GM18498 (cell line): ENCODE measurements around the gene FAIM2.
"Not testable (repeated sequence)": the region's sequence is repeated elsewhere in the genome, so short reads cannot be mapped to it uniquely, and the experiment has no call there.

Experiments used
- ATAC-seq: cut with Tn5 transposase; IDR thresholded peaks from one replicate; pipeline ENCODE4 v1.9.1; 2021; ENCODE audit warnings: mild to moderate bottlenecking, moderate library complexity; ENCODE audit not compliant: unreplicated experiment

The FAIM2 gene

GRCh38 chr12:49882248-49882850 lies 21.4 kb downstream of the FAIM2 start:
- no peak for ATAC-seq

GRCh38 chr12:49881415-49882247 lies 22.1 kb downstream of the FAIM2 start:
- no peak for ATAC-seq

- no peak for ATAC-seq
Measured at GRCh38 chr12:49880756-49881414, 22.8 kb downstream of the FAIM2 start.

GRCh38 chr12:49879065-49879464 lies 24.6 kb downstream of the FAIM2 start:
- ATAC-seq: not testable (repeated sequence)

GRCh38 chr12:49878021-49878420 lies 25.7 kb downstream of the FAIM2 start:
- ATAC-seq: no peak

- no peak for ATAC-seq
Measured at GRCh38 chr12:49877066-49877465, 26.6 kb downstream of the FAIM2 start.

- no peak for ATAC-seq
Measured at GRCh38 chr12:49876070-49876469, 27.6 kb downstream of the FAIM2 start.

- no peak for ATAC-seq
Measured at GRCh38 chr12:49875115-49875720, 28.5 kb downstream of the FAIM2 start.

- no peak for ATAC-seq
Measured at GRCh38 chr12:49874142-49874897, 29.4 kb downstream of the FAIM2 start.

GRCh38 chr12:49873361-49873934 lies 30.3 kb downstream of the FAIM2 start:
- no peak for ATAC-seq

GRCh38 chr12:49872781-49873181 lies 30.9 kb downstream of the FAIM2 start:
- no peak for ATAC-seq

- no peak for ATAC-seq
Measured at GRCh38 chr12:49872381-49872780, 31.3 kb downstream of the FAIM2 start.

GRCh38 chr12:49871811-49872251 lies 31.9 kb downstream of the FAIM2 start:
- ATAC-seq: not testable (repeated sequence)

- no peak for ATAC-seq
Measured at GRCh38 chr12:49871263-49871561, 32.5 kb downstream of the FAIM2 start.

- ATAC-seq: no peak
Measured at GRCh38 chr12:49870501-49871262, 33.0 kb downstream of the FAIM2 start.

- no peak for ATAC-seq
Measured at GRCh38 chr12:49869816-49870500, 33.7 kb downstream of the FAIM2 start.

- ATAC-seq: no peak
Measured at GRCh38 chr12:49868952-49869815, 34.5 kb downstream of the FAIM2 start.

- no peak for ATAC-seq
Measured at GRCh38 chr12:49868449-49868848, 35.3 kb downstream of the FAIM2 start.
